Left ventricle myocardium superior (tissue), 1 donor: ENCODE data around the gene CAPN3. TPM values are rescaled to one million over a fixed set of nuclear protein-coding genes. Genes with fewer than 3 reads are reported as not detected.

Experiments
- ATAC-seq: fragments of 200-7000 bp; cut with Tn5 transposase; one replicate; pipeline ENCODE4 v1.9.1; 2020; ENCODE audit warnings: mild to moderate bottlenecking, moderate library complexity
- DNase-seq: peaks from one replicate; pipeline ENCODE4 v3.0.0-alpha.2; 2020
- intact Hi-C: fragments of 100-400 bp; cut with micrococcal nuclease; formaldehyde crosslinking; loops from one replicate; pipeline ENCODE4 v1.11.0; 2022
- total RNA-seq: library from RNA; stranded (reverse); fragmentation: NEBNext Ultra II Directional; extraction: Animal tissue kit (Norgen Biotek cat#: 25700); gene quantifications from one replicate; pipeline ENCODE4 v1.2.1, GENCODE V29; 2021
- donor health status: DM: no; HTN: yes; CAD: no; lungs with severe emphysema.

CAPN3 gene
- total RNA-seq, 1 donor from 2014 or later = 3.8 TPM

- DNase-seq = no peak
- intact Hi-C loops = no loop called here
- peak; percentile 52 for ATAC-seq
These were observed 68.3 kb downstream of the CAPN3 start for GRCh38 chr15:42427429-42428223.

- ATAC-seq (no peak), DNase-seq (no peak)
- intact Hi-C loops = no loop called here
These were observed 85.2 kb downstream of the CAPN3 start for GRCh38 chr15:42444415-42445063.

- no peak for DNase-seq
These were observed 86.2 kb downstream of the CAPN3 start for GRCh38 chr15:42445551-42445950.

GRCh38 chr15:42447599-42447998, 88.3 kb downstream of the CAPN3 start:
- intact Hi-C loops = no loop called here
- DNase-seq = no peak
- ATAC-seq = peak; percentile 55

More at GRCh38 chr15:42445551-42445950, 86.2 kb downstream of the CAPN3 start:
- ATAC-seq = no peak
- intact Hi-C loops = no loop called here

- intact Hi-C loops = no loop called here
- DNase-seq (no peak), ATAC-seq (no peak)
These were observed 89.0 kb downstream of the CAPN3 start for GRCh38 chr15:42448281-42448680.

GRCh38 chr15:42449770-42450424, 90.6 kb downstream of the CAPN3 start:
- intact Hi-C loops = no loop called here
- DNase-seq (no peak), ATAC-seq (peak; percentile 58)

GRCh38 chr15:42450425-42450790, 91.1 kb downstream of the CAPN3 start:
- DNase-seq = no peak
- intact Hi-C loops = no loop called here
- no peak for ATAC-seq

- DNase-seq = no peak
- no peak for ATAC-seq
- intact Hi-C loops = no loop called here
These were observed 94.5 kb downstream of the CAPN3 start for GRCh38 chr15:42453826-42454225.

GRCh38 chr15:42456531-42456930, 97.2 kb downstream of the CAPN3 start:
- ATAC-seq (peak; percentile 18), DNase-seq (no peak)
- intact Hi-C loops = no loop called here

- ATAC-seq = peak; percentile 50
- intact Hi-C loops = no loop called here
- no peak for DNase-seq
These were observed 97.7 kb downstream of the CAPN3 start for GRCh38 chr15:42456971-42457370.

- intact Hi-C loops = no loop called here
- ATAC-seq = peak; percentile 94
- peak; percentile 76 for DNase-seq
These were observed 98.4 kb downstream of the CAPN3 start for GRCh38 chr15:42457445-42458442.

- intact Hi-C loops = no loop called here
These were observed 102.0 kb downstream of the CAPN3 start for GRCh38 chr15:42461261-42461660.

More at GRCh38 chr15:42461261-42461660, 102.0 kb downstream of the CAPN3 start:
- DNase-seq (no peak), ATAC-seq (no peak)

Other genes with a start within 250 kb of the CAPN3 start
- 5.2 TPM for gene PLA2G4F, start 202.9 kb upstream of the CAPN3 start, total RNA-seq
- 45.3 TPM for gene VPS39, start 151.2 kb upstream of the CAPN3 start, total RNA-seq
- 16.4 TPM for gene GANC, start 86.3 kb upstream of the CAPN3 start, total RNA-seq
- gene TMEM87A, start 86.1 kb upstream of the CAPN3 start, total RNA-seq = 16.4 TPM
- gene ZNF106, start 131.6 kb downstream of the CAPN3 start, total RNA-seq = 558 TPM
- 23.8 TPM for gene SNAP23, start 136.1 kb downstream of the CAPN3 start, total RNA-seq
- 14.0 TPM for gene LRRC57, start 189.3 kb downstream of the CAPN3 start, total RNA-seq
- 12.2 TPM for gene HAUS2, start 189.3 kb downstream of the CAPN3 start, total RNA-seq
- 6.9 TPM for gene STARD9, start 216.1 kb downstream of the CAPN3 start, total RNA-seq